ENCODE results near the gene KRT73. TPM values are rescaled to one million over a fixed set of nuclear protein-coding genes. Genes with fewer than 3 reads are reported as not detected.

The KRT73 gene
- total and polyA plus RNA-seq, 3 donors from 2014 or later: 0.16 TPM; not detected in 2

DNA sequence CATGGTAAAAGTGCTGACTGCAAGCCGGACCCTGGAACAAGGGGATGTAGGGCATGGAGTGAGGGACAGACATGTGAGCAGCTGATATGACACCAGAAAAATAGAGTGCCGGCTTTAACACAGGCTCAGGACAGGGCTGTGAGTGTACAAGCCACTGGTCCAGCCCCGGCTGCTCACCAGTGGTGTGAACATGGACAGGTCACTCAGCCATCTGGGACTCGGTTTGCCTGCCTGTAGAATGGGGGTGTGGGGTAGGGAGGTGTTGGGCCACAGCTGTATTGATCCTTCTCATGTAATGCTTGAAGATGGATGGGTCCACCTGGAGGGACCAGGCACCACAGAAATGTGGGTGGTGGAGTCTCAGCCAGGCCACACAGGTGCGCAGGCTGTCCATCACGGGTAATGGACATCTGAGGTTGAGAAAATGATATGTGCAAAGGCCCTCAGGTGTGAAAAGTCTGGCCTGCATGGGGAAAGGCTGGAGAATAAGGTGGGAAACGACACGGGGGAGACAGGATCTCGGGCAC is 34.1 kb downstream of the KRT73 start:
- Histone ChIP-seq H3K27me3 (no peaks in the 10 kb centered on the region), H3K4me3 (no peak overlapping the region), H3K36me3 (ENCODE audit: low read depth, missing control alignments) (no peaks in the 10 kb centered on the region), H3K4me1 (no peaks in the 10 kb centered on the region), H3K27ac (no peak overlapping the region), H3K9me3 (no peaks in the 10 kb centered on the region)
- whole genome bisulfite sequencing, 2 donors: 90 to 91% methylated on average over 9 of the region's 9 CpGs
- no peak for DNase-seq
- intact Hi-C loops (cut with DNase I; ENCODE audit: low total_unique reads): no loop called here
- TF ChIP-seq, protein P1, sequence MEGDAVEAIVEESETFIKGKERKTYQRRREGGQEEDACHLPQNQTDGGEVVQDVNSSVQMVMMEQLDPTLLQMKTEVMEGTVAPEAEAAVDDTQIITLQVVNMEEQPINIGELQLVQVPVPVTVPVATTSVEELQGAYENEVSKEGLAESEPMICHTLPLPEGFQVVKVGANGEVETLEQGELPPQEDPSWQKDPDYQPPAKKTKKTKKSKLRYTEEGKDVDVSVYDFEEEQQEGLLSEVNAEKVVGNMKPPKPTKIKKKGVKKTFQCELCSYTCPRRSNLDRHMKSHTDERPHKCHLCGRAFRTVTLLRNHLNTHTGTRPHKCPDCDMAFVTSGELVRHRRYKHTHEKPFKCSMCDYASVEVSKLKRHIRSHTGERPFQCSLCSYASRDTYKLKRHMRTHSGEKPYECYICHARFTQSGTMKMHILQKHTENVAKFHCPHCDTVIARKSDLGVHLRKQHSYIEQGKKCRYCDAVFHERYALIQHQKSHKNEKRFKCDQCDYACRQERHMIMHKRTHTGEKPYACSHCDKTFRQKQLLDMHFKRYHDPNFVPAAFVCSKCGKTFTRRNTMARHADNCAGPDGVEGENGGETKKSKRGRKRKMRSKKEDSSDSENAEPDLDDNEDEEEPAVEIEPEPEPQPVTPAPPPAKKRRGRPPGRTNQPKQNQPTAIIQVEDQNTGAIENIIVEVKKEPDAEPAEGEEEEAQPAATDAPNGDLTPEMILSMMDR (IDR thresholded peaks at IDR 0.05): no peak
- no peak for TF ChIP-seq POLR2A (IDR thresholded peaks at IDR 0.05)

DNA sequence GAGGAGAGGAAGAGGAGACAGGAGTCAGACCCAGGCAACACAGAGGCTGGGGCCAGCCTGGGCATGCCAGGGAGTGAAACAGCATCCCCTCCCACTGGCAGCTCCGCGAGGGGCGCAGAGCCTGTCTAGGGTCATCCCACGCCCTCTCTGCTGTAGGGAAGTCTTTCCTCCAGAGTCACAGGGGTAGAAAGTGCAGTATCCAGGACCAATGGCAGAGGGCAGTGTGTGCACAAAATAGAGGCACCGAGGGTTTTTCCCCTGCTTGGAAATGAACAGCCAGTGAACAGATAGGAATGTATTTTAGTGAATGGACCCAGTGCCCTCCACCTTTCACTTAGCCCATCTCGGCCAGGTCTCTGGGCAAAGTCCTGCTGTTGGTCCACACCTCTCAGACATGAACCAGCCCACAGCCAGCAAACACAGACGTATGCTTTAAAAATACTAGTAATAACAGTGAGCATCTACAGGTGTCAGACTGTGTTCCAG is 35.3 kb downstream of the KRT73 start:
- Histone ChIP-seq H3K27ac (no peak overlapping the region), H3K27me3 (no peaks in the 10 kb centered on the region), H3K4me1 (no peaks in the 10 kb centered on the region), H3K36me3 (ENCODE audit: low read depth, missing control alignments) (no peaks in the 10 kb centered on the region), H3K4me3 (no peak overlapping the region), H3K9me3 (no peaks in the 10 kb centered on the region)
- TF ChIP-seq POLR2A (IDR thresholded peaks at IDR 0.05): no peak
- TF ChIP-seq, protein P1 (IDR thresholded peaks at IDR 0.05): peak; percentile 19 to 75 (median 63)
- WGBS, 2 donors: 31 to 37% methylated on average over 7 of the region's 7 CpGs
- DNase-seq: peak; percentile 80
- intact Hi-C loops (cut with DNase I; ENCODE audit: low total_unique reads): no loop called here

DNA sequence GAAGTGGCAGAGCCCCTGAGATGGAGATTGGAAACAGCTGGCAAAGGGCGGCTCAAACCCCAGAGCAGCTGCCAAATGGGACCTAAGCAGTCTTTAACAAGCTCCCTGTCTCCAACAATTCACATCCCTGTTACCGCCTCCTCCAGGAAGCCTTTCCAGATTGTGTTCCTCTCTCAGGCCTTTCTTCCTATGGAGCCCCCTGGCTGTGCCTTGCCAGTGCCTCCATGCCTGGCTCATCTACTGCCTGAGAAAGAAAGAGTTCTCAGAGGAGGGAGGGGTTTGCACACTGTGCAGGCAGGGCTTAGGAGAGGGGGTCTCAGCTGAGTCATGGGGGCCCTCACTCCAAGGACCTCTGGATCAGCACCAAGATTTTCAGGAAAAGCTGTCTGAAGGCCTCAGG is 35.9 kb downstream of the KRT73 start:
- intact Hi-C loops (cut with DNase I; ENCODE audit: low total_unique reads): no loop called here
- DNase-seq: no peak
- WGBS, 2 donors: 83 to 84% methylated on average over 2 of the region's 2 CpGs

DNA sequence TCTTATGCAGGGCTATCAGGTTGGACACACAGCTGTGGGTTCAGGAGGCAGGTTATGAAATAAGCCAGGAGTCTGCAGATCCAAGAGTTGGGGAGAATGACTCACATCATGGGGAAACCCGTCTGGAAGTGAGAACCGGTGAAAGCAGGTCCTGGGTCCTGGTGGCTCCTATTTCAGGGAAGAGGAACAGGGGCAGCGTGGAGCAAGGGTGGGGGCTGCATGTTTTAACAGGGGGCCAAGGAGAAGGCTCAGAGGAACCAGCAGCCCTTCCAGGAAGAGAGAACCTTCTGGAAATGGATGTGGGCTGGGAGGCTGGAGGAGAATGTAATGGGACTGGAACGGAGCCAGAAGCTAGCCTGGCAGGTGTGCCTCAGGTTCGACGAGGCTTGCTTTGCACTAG is 36.9 kb downstream of the KRT73 start:
- no peak for DNase-seq
- Histone ChIP-seq H3K4me3 (no peak overlapping the region), H3K27ac (no peak overlapping the region), H3K4me1 (no peaks in the 10 kb centered on the region), H3K36me3 (ENCODE audit: low read depth, missing control alignments) (no peaks in the 10 kb centered on the region), H3K9me3 (no peaks in the 10 kb centered on the region), H3K27me3 (no peaks in the 10 kb centered on the region)
- intact Hi-C loops (cut with DNase I; ENCODE audit: low total_unique reads): no loop called here
- 69 to 80% methylated on average over 6 of the region's 6 CpGs for WGBS, 2 donors
- TF ChIP-seq, protein P1 (IDR thresholded peaks at IDR 0.05): no peak
- TF ChIP-seq POLR2A (IDR thresholded peaks at IDR 0.05): no peak

More for the DNA sequence above, 35.9 kb downstream of the KRT73 start:
- H3K27ac ChIP-seq: no peak overlapping the region
- H3K36me3 ChIP-seq (ENCODE audit: low read depth, missing control alignments): no peaks in the 10 kb centered on the region
- no peaks in the 10 kb centered on the region for H3K4me1 ChIP-seq
- H3K27me3 ChIP-seq: no peaks in the 10 kb centered on the region
- no peak overlapping the region for H3K4me3 ChIP-seq
- TF ChIP-seq, protein P1 (IDR thresholded peaks at IDR 0.05): no peak
- TF ChIP-seq POLR2A (IDR thresholded peaks at IDR 0.05): no peak
- no peaks in the 10 kb centered on the region for H3K9me3 ChIP-seq

DNA sequence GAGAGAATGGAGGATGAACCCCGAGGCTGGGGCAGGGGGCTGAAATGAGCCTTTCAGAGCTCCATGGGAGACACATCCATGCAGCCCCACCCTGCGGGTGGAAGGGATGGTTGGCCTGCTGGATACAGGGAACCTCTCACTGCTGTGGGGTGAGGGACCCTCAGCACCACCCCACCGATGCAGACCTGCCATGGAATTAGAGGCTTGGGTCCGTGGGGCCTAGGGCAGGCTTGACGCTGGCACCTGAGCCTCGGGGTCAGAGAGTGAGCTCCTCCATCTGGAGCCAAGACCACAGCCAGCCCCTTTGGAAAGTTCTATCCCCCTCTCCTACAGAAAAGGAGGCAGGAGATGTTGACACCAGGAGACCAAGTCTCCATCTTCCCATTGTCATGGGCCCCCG is 37.3 kb downstream of the KRT73 start:
- no peak for DNase-seq
- Histone ChIP-seq H3K27ac (no peak overlapping the region), H3K4me3 (no peak overlapping the region), H3K36me3 (ENCODE audit: low read depth, missing control alignments) (no peaks in the 10 kb centered on the region), H3K4me1 (no peaks in the 10 kb centered on the region), H3K27me3 (no peaks in the 10 kb centered on the region), H3K9me3 (no peaks in the 10 kb centered on the region)
- WGBS, 2 donors: 93 to 95% methylated on average over 3 to 7 of the region's 7 CpGs
- intact Hi-C loops (cut with DNase I; ENCODE audit: low total_unique reads): no loop called here
- no peak for TF ChIP-seq POLR2A (IDR thresholded peaks at IDR 0.05)
- TF ChIP-seq, protein P1 (IDR thresholded peaks at IDR 0.05): no peak
